HK-2 (cell line): ENCODE data around the gene EVC2.

Source experiments
- DNase-seq: peaks from one replicate; pipeline ENCODE4 v3.0.0-alpha.2; 2018; ENCODE audit not compliant: unreplicated experiment

The EVC2 gene

DNA sequence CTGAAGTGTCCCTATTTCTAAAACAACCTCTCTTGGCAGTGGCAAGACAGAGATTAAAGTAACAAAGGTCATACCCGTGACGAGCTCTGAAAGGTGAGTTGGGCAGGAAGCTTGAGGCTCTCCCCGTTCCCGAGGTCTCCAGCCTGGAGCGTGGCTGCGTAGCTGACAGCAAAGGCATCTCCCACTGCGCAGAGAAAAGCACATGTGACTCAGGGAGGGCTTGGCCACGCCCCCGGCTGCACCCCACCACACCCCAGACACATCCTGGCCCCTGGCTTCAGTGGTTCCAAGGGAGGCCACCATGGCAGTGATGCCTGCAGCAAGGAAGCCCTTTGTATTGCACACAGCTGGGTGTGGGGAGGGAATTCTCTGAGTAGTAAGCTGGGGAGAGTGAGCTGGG is 23.1 kb downstream of the EVC2 start:
- no peak for DNase-seq

DNA sequence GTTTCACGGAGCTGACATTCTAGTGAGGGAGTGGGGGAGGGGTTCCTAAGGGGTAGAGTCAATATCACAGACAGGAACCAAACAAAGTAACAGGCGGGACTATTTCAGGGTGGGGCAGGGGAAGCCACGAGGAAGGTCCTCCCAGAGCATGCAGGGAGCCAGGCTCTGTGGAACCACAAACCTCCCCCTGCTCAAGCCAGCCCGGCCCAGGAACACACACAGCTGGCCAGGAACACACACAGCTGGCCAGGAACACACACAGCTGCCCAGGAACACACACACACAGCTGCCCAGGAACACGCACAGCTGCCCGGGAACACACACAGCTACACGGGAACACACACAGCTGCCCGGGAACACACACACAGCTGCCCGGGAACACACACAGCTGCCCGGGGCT is 24.8 kb downstream of the EVC2 start:
- no peak for DNase-seq

DNA sequence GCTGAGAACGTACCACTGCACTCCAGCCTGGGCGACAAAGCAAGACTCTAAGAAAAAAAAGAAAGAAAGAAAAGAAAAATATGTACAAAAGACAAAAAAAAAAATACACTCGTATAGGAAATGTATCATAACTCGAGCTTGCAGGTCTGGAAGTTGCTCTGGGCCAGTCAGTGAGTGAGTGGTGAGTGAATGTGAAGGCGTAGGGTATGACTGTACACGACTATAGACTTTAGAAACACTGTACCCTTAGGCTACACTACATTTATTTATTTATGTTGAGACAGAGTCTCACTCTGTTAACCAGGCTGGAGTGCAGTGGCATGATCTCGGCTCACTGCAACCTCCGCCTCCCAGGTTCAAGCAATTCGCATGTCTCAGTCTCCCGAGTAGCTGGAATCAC is 29.4 kb downstream of the EVC2 start:
- no peak for DNase-seq

DNA sequence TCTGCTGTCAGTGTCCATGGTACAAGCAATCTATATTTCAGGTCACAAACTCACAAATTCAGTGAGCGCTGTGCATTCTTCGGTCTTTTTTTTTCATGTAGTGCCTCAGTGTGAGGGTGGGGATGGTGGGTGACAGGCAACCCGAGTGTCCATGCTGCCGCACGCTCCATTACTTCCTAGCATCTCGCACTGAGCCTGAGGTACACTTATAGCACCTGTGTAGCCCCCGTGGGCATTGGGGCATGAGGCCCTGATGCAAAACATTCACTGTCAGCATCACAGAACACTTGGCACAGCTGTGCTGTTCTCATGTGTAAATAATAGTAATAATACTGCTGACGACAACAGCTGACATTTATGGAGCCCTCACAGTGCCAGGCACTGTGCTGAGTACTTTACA is 31.6 kb downstream of the EVC2 start:
- no peak for DNase-seq

DNA sequence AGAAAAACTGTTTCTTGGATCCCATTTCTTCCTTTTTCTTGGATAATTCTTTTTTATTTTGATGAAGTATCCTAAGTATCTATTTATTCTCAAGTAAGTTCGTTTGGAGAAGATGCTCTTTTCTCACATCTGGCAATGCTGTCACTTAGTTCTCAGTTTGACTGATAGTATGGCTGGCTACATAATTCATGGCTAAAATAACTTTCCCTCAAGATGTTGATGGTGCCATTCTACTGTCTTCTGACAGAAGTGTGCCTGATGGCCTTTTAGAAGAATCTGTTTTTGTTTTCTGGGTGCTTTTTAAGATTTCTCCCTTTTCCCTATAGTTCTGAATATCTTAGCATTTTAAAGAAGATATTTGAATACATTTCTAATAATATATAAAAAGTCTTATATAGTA is 41.6 kb downstream of the EVC2 start:
- no peak for DNase-seq

DNA sequence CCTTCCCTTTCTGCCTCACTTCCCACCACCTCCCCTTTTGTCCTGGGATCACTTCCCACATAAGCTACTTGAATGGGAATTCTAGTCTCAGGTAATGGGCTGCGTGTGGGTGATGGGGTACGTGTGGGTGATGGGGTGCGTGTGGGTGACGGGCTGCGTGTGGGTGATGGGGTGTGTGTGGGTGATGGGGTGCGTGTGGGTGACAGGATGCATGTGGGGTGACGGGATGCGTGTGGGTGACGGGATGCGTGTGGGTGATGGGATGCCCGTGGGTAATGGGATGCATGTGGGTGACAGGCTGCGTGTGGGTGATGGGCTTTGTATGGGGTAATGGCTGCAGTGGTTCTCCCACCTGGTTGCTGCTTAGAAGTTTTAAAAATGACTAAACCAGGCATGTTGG is 43.6 kb downstream of the EVC2 start:
- DNase-seq, result no peak

DNA sequence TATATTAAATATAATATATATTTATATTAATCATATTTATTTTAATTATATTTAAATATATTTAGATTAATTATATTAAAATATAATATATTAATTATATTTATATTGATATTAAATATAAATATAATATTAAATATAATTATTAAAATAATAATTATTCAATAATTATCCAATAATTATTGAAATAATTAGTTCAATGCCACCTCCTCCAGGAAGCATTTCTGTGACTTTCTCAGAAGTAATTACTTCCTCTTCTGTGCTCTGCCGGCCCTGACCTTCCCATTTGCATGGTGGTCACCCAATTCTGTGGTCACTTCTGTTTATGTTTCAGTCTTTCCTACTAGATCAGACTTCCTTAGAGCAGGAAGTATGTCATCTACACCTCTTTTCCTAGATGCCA is 45.8 kb downstream of the EVC2 start:
- no peak for DNase-seq

DNA sequence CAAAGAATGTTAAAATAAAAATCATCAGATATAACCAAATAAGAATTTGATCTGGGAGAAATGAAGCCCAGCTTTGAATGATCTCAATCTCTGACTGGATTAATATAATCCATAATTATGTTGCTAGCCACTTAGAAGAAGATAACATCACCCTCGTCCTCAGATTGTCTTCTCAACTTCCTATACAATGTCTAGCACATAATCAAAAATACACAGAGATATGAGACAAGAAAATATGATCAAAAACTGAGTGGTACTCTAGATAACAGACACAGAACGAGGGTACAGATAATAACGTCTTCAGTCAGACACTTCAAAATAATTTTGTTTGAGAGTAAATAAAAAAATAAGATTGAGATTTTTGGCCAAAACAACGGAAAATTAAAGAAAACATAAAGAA is 47.1 kb downstream of the EVC2 start:
- no peak for DNase-seq

DNA sequence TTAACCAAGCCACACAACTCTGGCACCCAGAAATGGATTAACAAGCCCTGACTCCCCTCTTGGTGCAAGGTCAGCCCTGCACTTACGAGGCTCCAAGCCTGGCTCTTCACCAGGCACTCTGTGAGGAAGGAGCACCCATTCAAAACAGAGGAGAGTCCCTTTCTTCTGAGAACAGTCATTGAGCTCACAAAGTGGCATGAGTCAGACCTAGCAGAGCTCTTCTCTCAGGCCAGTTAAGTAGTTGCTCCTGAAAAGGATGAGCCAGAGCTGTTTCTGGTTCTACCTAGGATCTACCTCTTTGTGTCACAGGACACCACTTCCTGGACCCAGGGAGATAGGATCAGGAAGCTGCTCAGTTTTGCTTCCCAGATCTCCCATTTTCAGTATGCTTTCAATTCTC is 48.2 kb downstream of the EVC2 start:
- DNase-seq, result no peak

DNA sequence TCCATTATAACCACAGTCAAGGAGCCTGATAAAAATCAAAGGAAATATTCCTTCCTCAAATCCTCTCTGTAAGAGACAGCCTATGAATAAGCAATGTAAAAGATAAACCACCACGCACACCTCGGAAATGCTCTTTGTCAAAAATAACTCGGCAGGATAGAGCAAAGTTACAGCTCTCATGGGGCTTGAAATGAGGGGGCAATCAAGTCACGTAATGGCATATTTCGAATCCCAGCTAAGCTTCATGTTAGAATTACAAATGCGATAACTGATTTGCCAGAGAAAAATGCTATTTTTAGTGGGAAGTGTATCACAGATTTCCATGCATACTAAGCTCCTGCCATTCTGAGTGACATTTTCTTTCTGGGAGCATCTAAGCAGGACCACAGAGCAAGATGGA is 49.4 kb downstream of the EVC2 start:
- DNase-seq, result no peak

DNA sequence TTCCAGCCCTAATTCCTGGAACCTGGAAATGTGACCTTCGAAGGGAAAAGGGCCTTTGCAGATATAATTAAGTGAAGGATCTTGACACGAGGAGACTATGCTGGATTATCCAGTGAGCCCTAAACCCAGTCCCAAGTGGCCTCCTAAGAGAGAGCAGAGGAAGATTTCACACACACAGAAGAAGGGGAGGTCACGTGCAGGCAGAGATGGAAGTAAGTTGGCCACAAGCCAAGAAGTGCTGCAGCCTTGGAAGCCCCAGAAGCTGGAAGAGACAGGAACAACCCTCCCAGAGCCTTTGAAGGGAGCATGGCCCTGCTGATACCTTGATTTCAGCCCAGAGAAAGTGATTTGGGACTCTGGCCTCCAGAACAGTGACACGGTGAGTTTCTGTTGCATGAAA is 51.9 kb downstream of the EVC2 start:
- DNase-seq, result no peak

DNA sequence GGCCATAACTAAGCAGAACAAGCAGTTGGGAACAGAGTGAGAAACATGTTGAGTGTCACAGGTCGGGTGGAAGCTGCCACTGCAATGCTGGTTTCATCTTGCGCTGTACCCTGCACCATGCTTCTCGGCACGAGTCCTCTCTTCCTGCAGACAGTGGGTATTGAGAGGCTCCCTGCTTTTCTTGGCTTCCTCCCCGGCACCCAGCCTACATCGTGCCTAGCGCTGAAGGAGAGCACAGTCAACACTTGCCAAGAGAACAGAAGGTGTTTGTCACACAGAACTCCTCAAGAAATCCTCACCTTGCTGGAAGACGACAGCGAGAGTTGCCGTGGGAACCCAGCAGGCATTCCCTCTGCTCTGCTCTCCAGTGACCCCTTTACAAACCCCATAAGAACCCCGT is 53.6 kb downstream of the EVC2 start:
- no peak for DNase-seq

DNA sequence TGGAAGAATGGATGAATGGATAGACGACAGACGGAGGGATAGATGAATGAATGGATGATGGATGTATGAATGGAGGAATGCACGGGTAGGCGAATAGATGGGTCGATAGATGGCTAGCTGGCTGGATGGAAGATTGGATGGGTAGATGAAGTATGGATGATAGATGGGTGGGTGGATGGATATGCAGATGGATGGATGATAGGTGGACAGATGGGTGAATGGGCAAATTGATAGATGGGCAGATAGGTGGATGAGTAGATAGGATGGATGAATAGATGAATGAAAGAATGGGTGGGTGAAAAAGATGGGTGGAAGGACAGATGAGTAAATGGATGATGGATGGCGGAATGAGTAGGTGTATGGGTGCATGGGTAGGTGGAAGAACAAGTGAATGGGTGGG is 57.3 kb downstream of the EVC2 start:
- no peak for DNase-seq

DNA sequence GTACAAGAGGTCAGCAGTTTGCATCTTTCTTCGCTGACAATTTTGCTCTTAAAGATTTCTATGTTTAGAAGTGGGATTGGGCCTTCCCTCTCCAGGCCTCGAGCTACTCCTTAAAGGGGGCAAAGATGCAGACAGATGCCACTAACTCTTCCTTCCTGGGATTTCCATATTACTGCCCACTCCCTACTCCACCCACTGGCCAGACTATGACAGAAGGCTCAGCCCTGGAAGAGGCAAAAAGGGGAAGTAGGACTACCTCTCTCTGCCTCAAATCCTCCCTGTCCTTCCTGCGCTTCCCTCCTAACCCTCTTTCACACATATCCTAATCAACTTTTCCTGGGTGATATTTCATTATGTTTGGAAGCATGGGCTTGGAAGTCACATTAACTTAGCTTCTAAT is 58.3 kb downstream of the EVC2 start:
- DNase-seq, result no peak

DNA sequence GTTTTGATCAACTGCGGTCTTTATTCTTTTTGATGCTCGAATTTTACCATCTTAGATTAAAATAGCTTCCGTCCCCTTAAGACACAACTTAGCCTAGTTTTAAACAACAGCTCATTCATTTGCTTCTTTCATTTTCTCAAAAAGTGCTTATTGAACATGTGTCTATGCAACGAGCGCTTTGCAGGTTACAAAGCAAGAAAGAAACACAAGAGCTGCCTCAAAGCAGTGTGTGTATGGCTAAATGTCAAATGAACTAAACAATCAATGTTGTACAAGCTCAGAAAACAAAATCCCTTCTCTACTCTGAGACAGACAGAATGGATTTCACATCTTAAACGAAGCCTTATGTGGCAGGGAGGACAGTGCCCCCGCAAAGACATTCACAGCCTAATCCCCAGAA is 61.0 kb downstream of the EVC2 start:
- DNase-seq, result no peak

DNA sequence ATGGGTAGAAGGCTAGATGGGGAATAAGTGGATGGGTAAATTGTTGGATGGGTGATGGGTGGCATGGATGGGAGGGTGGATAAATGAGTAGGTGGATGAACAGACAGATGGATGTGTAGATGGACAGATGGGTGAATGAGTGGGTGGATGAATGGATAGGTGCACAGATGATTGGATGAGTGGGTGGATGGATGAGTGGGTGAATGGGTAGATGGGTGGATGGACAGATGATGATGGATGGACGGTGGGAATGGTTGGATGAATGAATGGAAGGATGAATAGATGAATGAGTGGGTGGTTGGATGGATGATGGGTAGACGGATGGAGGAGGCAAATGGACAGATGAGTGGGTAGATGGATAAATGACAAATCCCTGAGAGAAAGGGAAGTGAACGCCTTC is 68.3 kb downstream of the EVC2 start:
- DNase-seq, result no peak

DNA sequence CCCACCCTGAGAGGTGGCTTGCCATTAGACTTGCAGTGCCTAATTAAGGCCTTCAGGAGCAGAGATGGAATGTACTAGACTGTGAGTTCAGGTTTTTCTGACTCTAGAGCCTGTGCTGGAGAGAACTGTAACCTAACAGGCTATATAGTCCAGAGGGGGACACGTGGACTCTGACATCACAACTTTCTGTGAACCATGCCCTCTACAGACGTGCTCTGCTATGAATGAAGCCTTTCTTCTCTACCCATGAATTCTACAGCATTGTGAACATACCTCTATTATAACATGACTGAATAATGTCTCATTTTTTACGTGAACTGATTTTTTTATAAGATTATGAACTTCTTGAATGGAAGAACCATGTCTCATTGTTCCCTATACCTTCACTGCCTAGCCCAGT is 68.8 kb downstream of the EVC2 start:
- no peak for DNase-seq

DNA sequence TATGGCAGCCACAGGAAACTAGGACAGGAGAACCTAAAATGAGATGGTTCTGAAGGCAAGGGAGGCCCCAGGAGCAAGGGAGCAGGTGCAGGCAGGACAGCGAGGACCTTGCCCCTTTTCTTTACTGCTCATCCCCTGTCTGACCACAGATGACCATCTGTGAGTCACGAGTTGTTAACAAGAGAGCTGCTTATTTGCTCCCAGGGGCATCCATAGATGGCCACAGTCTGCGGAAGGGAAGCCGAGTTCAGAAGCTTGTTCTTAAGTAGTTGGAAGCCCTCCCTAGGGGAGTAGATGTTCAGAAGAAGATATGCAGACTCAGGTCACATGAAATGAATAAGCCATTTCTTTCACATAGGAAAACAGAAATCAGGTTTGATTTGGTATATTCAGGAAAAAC is 69.4 kb downstream of the EVC2 start:
- DNase-seq, result no peak

DNA sequence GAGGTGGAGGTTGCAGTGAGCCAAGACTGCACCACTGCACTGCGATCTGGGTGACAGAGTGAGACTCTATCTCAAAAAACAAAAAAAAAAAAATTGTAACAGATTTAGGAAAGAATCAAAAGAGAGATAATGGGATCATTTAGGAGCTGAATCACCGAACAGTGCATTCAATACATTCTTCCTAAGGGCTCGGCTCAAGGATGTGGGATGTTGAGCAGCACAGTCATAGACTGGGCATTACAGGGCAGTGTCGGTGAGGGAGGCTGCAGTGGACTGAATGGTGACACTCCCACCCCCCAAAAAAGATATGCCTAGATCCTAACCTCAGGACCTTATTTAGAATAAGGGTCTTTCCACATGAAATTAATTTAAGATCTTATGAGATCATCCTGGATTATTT is 70.0 kb downstream of the EVC2 start:
- no peak for DNase-seq

DNA sequence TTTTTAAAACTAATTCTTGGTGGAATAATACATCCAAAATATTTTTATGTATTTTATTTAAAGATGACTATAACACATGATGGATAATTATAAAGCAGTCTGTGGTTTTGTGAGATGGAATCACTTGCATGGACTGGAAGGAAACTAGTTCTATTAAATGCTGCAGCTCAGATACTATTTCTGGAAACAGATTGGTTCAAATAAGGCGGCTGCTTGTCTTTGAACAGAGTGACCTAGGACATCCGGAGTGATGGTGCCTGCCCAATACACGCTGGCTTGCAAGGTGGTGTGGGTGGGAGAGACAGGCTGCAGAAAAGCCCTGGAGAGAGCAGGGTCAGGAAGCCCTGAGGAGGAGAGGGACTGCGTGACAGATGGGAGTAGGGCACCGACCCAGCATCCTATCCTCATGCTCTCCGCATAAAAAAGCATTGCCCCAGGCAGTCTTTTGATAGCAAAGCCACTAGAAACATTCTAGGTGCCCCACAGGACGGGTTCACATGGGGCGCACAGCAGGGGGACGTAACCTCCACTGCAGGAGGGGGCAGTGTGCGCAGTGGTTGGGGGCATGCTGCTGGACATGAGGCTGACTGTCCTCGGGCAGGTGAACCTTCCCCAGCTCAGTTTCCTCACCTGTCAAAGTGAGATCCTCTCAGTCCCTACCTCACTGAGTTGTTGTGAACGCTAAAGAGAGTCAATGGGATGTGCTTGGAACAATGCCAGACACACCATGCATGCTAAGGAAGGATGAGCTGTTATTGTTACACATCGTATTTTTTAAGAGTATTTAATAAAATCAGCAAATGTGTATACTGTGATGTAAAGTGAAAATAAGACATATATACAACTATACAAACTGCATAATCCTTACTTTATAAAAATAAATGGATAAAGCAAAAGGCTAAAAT is 71.3 kb downstream of the EVC2 start:
- no peak for DNase-seq

DNA sequence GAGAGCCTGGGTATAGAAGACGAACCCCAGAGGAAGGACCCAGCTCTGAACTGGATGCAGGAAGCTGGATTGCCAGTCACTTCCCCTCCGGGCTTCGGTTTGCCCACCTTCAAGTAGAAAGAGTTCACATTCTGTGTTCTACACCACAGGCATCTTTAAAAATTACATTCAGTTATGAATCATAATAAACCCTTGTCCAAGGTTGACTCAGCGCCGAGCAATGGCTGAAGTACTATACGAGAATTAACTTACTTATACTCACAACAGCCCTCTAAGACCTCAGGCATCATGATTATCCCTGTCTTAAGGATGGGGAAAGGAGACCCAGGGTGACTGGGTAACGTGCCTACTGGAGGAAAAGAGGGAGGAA is 72.5 kb downstream of the EVC2 start:
- DNase-seq, result no peak

DNA sequence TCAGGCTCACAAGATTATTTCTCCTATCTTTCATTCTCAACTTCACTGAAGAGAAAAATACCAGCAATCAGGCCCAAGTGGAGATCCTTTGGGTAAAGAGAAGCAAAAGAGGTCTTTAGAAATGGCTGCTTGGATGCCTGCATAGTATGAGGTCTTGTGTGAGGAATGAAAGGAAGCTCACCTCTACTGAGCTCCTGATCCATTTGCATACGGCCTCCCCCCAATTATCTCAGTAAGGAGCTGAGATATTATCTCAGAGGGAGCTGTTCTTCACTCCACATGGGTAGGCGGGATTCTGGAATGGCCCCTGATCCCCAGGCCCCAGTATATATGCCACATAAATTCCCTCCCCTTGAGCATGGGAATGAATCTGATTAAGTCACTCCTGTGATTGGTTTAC is 75.8 kb downstream of the EVC2 start:
- DNase-seq, result no peak

DNA sequence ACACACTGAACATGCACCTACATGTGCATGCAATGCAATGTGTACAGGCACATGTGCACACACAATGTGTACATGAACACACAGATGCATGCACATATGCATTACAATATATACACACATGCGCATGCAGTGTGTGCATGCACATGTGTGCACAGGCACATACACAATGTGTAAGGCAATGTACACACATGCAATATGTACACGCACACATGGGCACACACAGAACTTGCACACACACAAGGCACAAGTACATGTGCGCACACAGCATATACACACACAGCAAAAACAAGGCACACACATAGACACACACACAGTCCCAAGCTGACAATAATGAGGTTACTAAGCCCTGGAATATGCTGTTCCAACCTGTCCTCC is 76.3 kb downstream of the EVC2 start:
- DNase-seq, result no peak

DNA sequence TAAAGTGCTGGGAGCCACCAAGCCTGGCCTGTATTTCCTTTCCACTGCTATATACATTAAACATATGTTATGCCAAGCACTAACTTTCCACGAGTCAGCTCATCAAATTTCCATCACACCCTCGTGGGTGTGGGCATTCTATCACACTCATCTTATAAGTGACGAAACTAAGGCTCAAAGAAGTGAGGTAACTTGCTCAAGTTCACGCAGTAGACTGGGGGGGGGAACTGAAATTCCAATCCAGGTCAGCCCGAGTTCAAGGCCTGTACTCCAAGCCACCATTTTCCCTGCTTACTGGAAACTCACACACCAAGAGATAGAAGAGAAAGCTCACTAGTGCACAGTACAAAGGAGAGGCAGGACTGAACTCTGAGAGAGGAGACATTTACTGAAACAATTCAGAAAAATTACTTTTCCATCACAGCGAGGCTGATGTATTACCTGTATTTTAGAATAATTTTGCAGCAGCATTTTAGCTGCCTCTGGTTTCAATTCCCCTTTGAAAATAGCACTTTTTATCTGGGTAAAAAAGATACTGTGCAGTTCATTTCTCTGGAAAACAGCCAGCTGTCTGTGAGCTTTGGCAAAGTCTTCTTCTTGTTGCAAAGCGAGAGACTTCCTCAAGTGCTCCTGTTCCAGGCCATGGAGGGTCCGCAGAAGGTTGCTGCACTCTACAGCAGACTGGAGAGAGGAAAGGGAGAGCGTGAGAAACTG is 76.8 kb downstream of the EVC2 start:
- no peak for DNase-seq
